ENCODE measurements around the gene GPR161. TPM values are rescaled to one million over a fixed set of nuclear protein-coding genes. Genes with fewer than 3 reads are reported as not detected.

Gene GPR161
- total RNA-seq, 3 donors from 2014 or later (not counting 1 experiment from before 2014, with no cell fraction given) = not detected

GRCh38 chr1:168129933-168130332 is 6.8 kb downstream of the GPR161 start:
- WGBS (ENCODE audit: insufficient coverage) = 96% methylated on average over 6 of the region's 6 CpGs
- Mint-ChIP-seq H3K27ac (no peak overlapping the region), H3K36me3 (no peaks in the 10 kb centered on the region), H3K9me3 (no peaks in the 10 kb centered on the region), H3K4me3 (no peak overlapping the region), H3K27me3 (ENCODE audit: low read depth in 2 of 2) (peaks cover 37 to 53% of the 10 kb centered on the region in 2 donors), H3K4me1 (no peaks in the 10 kb centered on the region)
- no peak for DNase-seq
- no peak for ATAC-seq
- intact Hi-C loops (cut with micrococcal nuclease) = no loop called here
- Histone ChIP-seq H3K4me1 (ENCODE audit: control insufficient read depth, insufficient read depth, low read length) (no peaks in the 10 kb centered on the region), H3K27me3 (ENCODE audit: control insufficient read depth, insufficient read depth, low read length) (peaks cover 6% of the 10 kb centered on the region), H3K4me3 (ENCODE audit: low read length) (no peak overlapping the region), H3K27ac (ENCODE audit: low read length) (no peak overlapping the region), H3K9me3 (ENCODE audit: control insufficient read depth, insufficient read depth, low read length) (no peaks in the 10 kb centered on the region), H3K36me3 (ENCODE audit: control insufficient read depth, insufficient read depth, low read length) (no peaks in the 10 kb centered on the region)
- TF ChIP-seq CTCF (IDR thresholded peaks at IDR 0.05) = no peak

- Mint-ChIP-seq H3K27me3 (ENCODE audit: low read depth in 2 of 2) (peaks cover 27 to 54% of the 10 kb centered on the region in 2 donors), H3K36me3 (no peaks in the 10 kb centered on the region), H3K4me3 (no peak overlapping the region), H3K4me1 (no peaks in the 10 kb centered on the region), H3K9me3 (no peaks in the 10 kb centered on the region), H3K27ac (no peak overlapping the region)
- intact Hi-C loops (cut with micrococcal nuclease) = no loop called here
- TF ChIP-seq CTCF (IDR thresholded peaks at IDR 0.05) = no peak
- H3K27me3 ChIP-seq (ENCODE audit: control insufficient read depth, insufficient read depth, low read length) = no peaks in the 10 kb centered on the region
- no peaks in the 10 kb centered on the region for H3K36me3 ChIP-seq (ENCODE audit: control insufficient read depth, insufficient read depth, low read length)
- WGBS (ENCODE audit: insufficient coverage) = 93% methylated on average over 1 of the region's 2 CpGs
- no peak overlapping the region for H3K4me3 ChIP-seq (ENCODE audit: low read length)
- no peaks in the 10 kb centered on the region for H3K4me1 ChIP-seq (ENCODE audit: control insufficient read depth, insufficient read depth, low read length)
- no peaks in the 10 kb centered on the region for H3K9me3 ChIP-seq (ENCODE audit: control insufficient read depth, insufficient read depth, low read length)
- no peak overlapping the region for H3K27ac ChIP-seq (ENCODE audit: low read length)
- ATAC-seq (no peak), DNase-seq (no peak)
Measured at GRCh38 chr1:168127503-168127902, 9.2 kb downstream of the GPR161 start.

- TF ChIP-seq CTCF (IDR thresholded peaks at IDR 0.05) = no peak
- no peaks in the 10 kb centered on the region for H3K36me3 Mint-ChIP-seq
Measured at GRCh38 chr1:168125051-168125450, 11.7 kb downstream of the GPR161 start.

GRCh38 chr1:168121401-168122011 is 15.2 kb downstream of the GPR161 start:
- ATAC-seq = no peak
- no peak overlapping the region for H3K4me3 ChIP-seq (ENCODE audit: low read length)
- Mint-ChIP-seq H3K27ac (no peak overlapping the region), H3K27me3 (ENCODE audit: low read depth in 2 of 2) (peaks cover 26 to 67% of the 10 kb centered on the region in 2 donors), H3K4me3 (no peak overlapping the region), H3K9me3 (no peaks in the 10 kb centered on the region), H3K36me3 (no peaks in the 10 kb centered on the region), H3K4me1 (no peaks in the 10 kb centered on the region)
- no peak for TF ChIP-seq CTCF (IDR thresholded peaks at IDR 0.05)
- intact Hi-C loops (cut with micrococcal nuclease) = no loop called here
- H3K36me3 ChIP-seq (ENCODE audit: control insufficient read depth, insufficient read depth, low read length) = no peaks in the 10 kb centered on the region
- H3K9me3 ChIP-seq (ENCODE audit: control insufficient read depth, insufficient read depth, low read length) = peaks cover 7% of the 10 kb centered on the region
- H3K27ac ChIP-seq (ENCODE audit: low read length) = no peak overlapping the region
- WGBS (ENCODE audit: insufficient coverage) = 86% methylated on average over 7 of the region's 7 CpGs
- H3K4me1 ChIP-seq (ENCODE audit: control insufficient read depth, insufficient read depth, low read length) = no peaks in the 10 kb centered on the region
- no peak for DNase-seq
- H3K27me3 ChIP-seq (ENCODE audit: control insufficient read depth, insufficient read depth, low read length) = no peaks in the 10 kb centered on the region

More at GRCh38 chr1:168125051-168125450, 11.7 kb downstream of the GPR161 start:
- Mint-ChIP-seq H3K27ac (no peak overlapping the region), H3K9me3 (no peaks in the 10 kb centered on the region), H3K4me1 (no peaks in the 10 kb centered on the region), H3K27me3 (ENCODE audit: low read depth in 2 of 2) (peaks cover 18 to 60% of the 10 kb centered on the region in 2 donors), H3K4me3 (no peak overlapping the region)
- Histone ChIP-seq H3K9me3 (ENCODE audit: control insufficient read depth, insufficient read depth, low read length) (no peaks in the 10 kb centered on the region), H3K27ac (ENCODE audit: low read length) (no peak overlapping the region), H3K4me3 (ENCODE audit: low read length) (no peak overlapping the region), H3K36me3 (ENCODE audit: control insufficient read depth, insufficient read depth, low read length) (no peaks in the 10 kb centered on the region), H3K27me3 (ENCODE audit: control insufficient read depth, insufficient read depth, low read length) (no peaks in the 10 kb centered on the region), H3K4me1 (ENCODE audit: control insufficient read depth, insufficient read depth, low read length) (no peaks in the 10 kb centered on the region)
- WGBS (ENCODE audit: insufficient coverage) = 86% methylated on average over 1 of the region's 1 CpG
- ATAC-seq (no peak), DNase-seq (no peak)
- intact Hi-C loops (cut with micrococcal nuclease) = no loop called here

Measured in natural killer cell (primary cell).